ENCODE results near the gene SMG7. TPM values are rescaled to one million over a fixed set of nuclear protein-coding genes. Genes with fewer than 3 reads are reported as not detected.

The SMG7 gene
- total RNA-seq, 1 donor from 2014 or later: 66.2 TPM

GRCh38 chr1:183576537-183576936, 104.2 kb downstream of the SMG7 start:
- Mint-ChIP-seq H3K27me3 (ENCODE audit: unreplicated experiment) (peaks cover 4% of the 10 kb centered on the region), H3K9me3 (ENCODE audit: unreplicated experiment) (no peaks in the 10 kb centered on the region), H3K27ac (ENCODE audit: unreplicated experiment) (no peak overlapping the region), H3K4me1 (ENCODE audit: low read depth, unreplicated experiment) (peaks cover 17% of the 10 kb centered on the region), H3K4me3 (ENCODE audit: unreplicated experiment) (no peak overlapping the region), H3K36me3 (ENCODE audit: unreplicated experiment) (no peaks in the 10 kb centered on the region)
- peak; percentile 59 for DNase-seq
- TF ChIP-seq CTCF (IDR thresholded peaks at IDR 0.05; ENCODE audit: partially characterized antibody, unreplicated experiment): no peak

GRCh38 chr1:183577897-183578465, 105.7 kb downstream of the SMG7 start:
- no peak for TF ChIP-seq CTCF (IDR thresholded peaks at IDR 0.05; ENCODE audit: partially characterized antibody, unreplicated experiment)
- Mint-ChIP-seq H3K9me3 (ENCODE audit: unreplicated experiment) (no peaks in the 10 kb centered on the region), H3K4me1 (ENCODE audit: low read depth, unreplicated experiment) (peaks cover 17% of the 10 kb centered on the region), H3K36me3 (ENCODE audit: unreplicated experiment) (no peaks in the 10 kb centered on the region), H3K27me3 (ENCODE audit: unreplicated experiment) (peaks cover 2% of the 10 kb centered on the region), H3K27ac (ENCODE audit: unreplicated experiment) (peak overlapping the region; percentile 44), H3K4me3 (ENCODE audit: unreplicated experiment) (no peak overlapping the region)
- no peak for DNase-seq

DNA sequence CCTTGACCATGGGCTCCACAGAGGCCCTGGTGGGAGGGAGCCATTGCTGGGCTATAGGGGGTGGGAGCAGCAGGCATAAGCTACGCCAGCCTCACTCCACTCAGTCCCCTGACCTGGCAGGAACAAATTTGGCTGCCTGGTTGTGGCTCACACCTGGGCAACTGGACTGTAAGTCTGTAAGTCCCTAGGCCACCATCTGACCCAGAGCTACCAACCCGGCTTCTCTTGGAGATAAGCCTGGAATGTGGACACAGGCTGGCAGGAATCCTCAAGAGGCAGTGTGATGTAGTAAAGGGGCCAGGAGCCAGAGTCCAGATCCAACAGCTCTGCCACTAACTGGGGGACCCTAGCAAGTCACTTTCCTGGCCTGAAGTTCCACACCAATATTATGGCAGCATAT, 106.6 kb downstream of the SMG7 start:
- H3K27me3 Mint-ChIP-seq (ENCODE audit: unreplicated experiment): peaks cover 4% of the 10 kb centered on the region
- no peaks in the 10 kb centered on the region for H3K36me3 Mint-ChIP-seq (ENCODE audit: unreplicated experiment)
- DNase-seq: no peak
- H3K4me3 Mint-ChIP-seq (ENCODE audit: unreplicated experiment): no peak overlapping the region
- peaks cover 17% of the 10 kb centered on the region for H3K4me1 Mint-ChIP-seq (ENCODE audit: low read depth, unreplicated experiment)
- TF ChIP-seq CTCF (IDR thresholded peaks at IDR 0.05; ENCODE audit: partially characterized antibody, unreplicated experiment): no peak
- no peak overlapping the region for H3K27ac Mint-ChIP-seq (ENCODE audit: unreplicated experiment)
- peaks cover 1% of the 10 kb centered on the region for H3K9me3 Mint-ChIP-seq (ENCODE audit: unreplicated experiment)

DNA sequence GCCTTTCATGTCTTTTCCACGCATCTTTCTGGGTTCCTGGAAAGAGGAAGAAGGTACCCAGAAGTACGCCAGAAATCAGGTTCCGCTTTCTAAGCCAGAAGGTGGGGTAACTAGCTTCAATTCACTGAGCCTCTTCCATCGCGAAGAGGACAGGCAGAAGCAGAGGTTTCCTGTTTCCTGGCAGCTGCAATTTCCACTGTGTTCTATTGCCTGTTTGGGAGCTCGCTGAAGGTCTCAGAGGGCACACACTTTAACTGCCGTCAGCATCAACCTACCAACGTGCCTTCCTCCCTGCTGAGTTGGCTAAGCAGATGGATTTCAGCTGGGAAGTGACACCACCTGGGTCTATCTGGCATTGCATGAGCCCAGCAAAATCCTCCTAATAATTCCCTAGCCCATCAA, 108.0 kb downstream of the SMG7 start:
- H3K36me3 Mint-ChIP-seq (ENCODE audit: unreplicated experiment): no peaks in the 10 kb centered on the region
- no peak for DNase-seq
- peaks cover 2% of the 10 kb centered on the region for H3K27me3 Mint-ChIP-seq (ENCODE audit: unreplicated experiment)
- H3K27ac Mint-ChIP-seq (ENCODE audit: unreplicated experiment): no peak overlapping the region
- TF ChIP-seq CTCF (IDR thresholded peaks at IDR 0.05; ENCODE audit: partially characterized antibody, unreplicated experiment): no peak
- H3K4me1 Mint-ChIP-seq (ENCODE audit: low read depth, unreplicated experiment): peaks cover 15% of the 10 kb centered on the region
- H3K9me3 Mint-ChIP-seq (ENCODE audit: unreplicated experiment): peaks cover 1% of the 10 kb centered on the region
- no peak overlapping the region for H3K4me3 Mint-ChIP-seq (ENCODE audit: unreplicated experiment)

GRCh38 chr1:183582021-183582713, 109.9 kb downstream of the SMG7 start:
- H3K27me3 Mint-ChIP-seq (ENCODE audit: unreplicated experiment): peaks cover 3% of the 10 kb centered on the region
- H3K36me3 Mint-ChIP-seq (ENCODE audit: unreplicated experiment): no peaks in the 10 kb centered on the region
- no peak for DNase-seq
- no peak for TF ChIP-seq CTCF (IDR thresholded peaks at IDR 0.05; ENCODE audit: partially characterized antibody, unreplicated experiment)
- H3K4me3 Mint-ChIP-seq (ENCODE audit: unreplicated experiment): no peak overlapping the region
- no peak overlapping the region for H3K27ac Mint-ChIP-seq (ENCODE audit: unreplicated experiment)
- H3K4me1 Mint-ChIP-seq (ENCODE audit: low read depth, unreplicated experiment): peaks cover 7% of the 10 kb centered on the region
- H3K9me3 Mint-ChIP-seq (ENCODE audit: unreplicated experiment): peaks cover 1% of the 10 kb centered on the region
